Neutrophil (primary cell): ENCODE measurements around the gene GLT8D2.

Experiments used
- H3K27ac ChIP-seq: fragments of 200-600 bp; sonication (generic); 2 replicates; pipeline ENCODE4 v1.5.1; 2016; ENCODE audit warnings: mild to moderate bottlenecking, moderate library complexity
- H3K27me3 ChIP-seq: fragments of 200-600 bp; sonication (generic); 2 replicates; pipeline ENCODE4 v1.6.0; 2016; ENCODE audit warnings: mild to moderate bottlenecking
- H3K36me3 ChIP-seq: fragments of 200-600 bp; sonication (generic); 2 replicates; pipeline ENCODE4 v1.5.1; 2017
- H3K4me1 ChIP-seq, 2 experiments: fragments of 200-600 bp in 1 of 2; sonication (generic) in 1 of 2; 1 replicate in 1 of 2; 2 replicates in 1 of 2; pipeline versions ENCODE4 v1.5.1 to v1.6.1; 2013 to 2016; ENCODE audit warnings: low read depth in 1 of 2, low read length in 1 of 2, mild to moderate bottlenecking in 1 of 2, moderate library complexity in 1 of 2; ENCODE audit not compliant: control insufficient read depth in 1 of 2, insufficient read depth in 1 of 2
- H3K4me3 ChIP-seq, 2 experiments: fragments of 200-600 bp in 1 of 2; sonication (generic) in 1 of 2; 1 replicate in 1 of 2; 2 replicates in 1 of 2; pipeline ENCODE4 v1.5.1; 2013 to 2016; ENCODE audit warnings: low read depth in 1 of 2, low read length in 1 of 2, mild to moderate bottlenecking in 1 of 2, moderate library complexity in 1 of 2
- H3K9me3 ChIP-seq: fragments of 200-600 bp; sonication (generic); 2 replicates; pipeline ENCODE4 v1.5.1; 2016
- TF ChIP-seq, protein P1 (sequence below): fragments of 200-600 bp; sonication (generic); IDR thresholded peaks from 2 replicates; pipeline ENCODE4 v1.5.1; 2016; ENCODE audit warnings: antibody characterized with exemption

Gene GLT8D2

DNA sequence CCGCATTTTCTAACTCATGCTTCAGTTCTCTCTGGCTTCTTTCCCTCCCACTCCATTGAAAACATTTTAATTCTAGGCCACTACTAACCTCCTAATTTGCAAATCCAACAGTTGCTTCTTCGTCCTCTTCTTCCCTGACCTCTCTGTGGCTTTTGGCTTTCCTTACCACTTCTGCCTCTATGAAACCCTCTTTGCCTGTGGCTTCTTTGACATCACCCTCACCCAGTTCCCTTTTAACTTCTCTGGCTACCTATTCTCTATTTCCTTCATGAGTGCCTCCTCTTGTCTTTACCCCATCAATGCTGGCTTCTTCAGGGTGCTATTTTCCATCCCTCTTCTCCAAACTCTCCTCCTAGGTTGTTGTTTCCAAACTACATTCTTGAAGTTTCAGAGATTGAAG is 10.0 kb upstream of the GLT8D2 start:
- Histone ChIP-seq H3K4me3 (no peak overlapping the region), H3K4me1 (peaks cover 10 to 14% of the 10 kb centered on the region in 2 experiments), H3K9me3 (no peaks in the 10 kb centered on the region), H3K27me3 (peaks cover 23% of the 10 kb centered on the region), H3K27ac (no peak overlapping the region), H3K36me3 (no peaks in the 10 kb centered on the region)
- TF ChIP-seq, protein P1, sequence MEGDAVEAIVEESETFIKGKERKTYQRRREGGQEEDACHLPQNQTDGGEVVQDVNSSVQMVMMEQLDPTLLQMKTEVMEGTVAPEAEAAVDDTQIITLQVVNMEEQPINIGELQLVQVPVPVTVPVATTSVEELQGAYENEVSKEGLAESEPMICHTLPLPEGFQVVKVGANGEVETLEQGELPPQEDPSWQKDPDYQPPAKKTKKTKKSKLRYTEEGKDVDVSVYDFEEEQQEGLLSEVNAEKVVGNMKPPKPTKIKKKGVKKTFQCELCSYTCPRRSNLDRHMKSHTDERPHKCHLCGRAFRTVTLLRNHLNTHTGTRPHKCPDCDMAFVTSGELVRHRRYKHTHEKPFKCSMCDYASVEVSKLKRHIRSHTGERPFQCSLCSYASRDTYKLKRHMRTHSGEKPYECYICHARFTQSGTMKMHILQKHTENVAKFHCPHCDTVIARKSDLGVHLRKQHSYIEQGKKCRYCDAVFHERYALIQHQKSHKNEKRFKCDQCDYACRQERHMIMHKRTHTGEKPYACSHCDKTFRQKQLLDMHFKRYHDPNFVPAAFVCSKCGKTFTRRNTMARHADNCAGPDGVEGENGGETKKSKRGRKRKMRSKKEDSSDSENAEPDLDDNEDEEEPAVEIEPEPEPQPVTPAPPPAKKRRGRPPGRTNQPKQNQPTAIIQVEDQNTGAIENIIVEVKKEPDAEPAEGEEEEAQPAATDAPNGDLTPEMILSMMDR = no peak

DNA sequence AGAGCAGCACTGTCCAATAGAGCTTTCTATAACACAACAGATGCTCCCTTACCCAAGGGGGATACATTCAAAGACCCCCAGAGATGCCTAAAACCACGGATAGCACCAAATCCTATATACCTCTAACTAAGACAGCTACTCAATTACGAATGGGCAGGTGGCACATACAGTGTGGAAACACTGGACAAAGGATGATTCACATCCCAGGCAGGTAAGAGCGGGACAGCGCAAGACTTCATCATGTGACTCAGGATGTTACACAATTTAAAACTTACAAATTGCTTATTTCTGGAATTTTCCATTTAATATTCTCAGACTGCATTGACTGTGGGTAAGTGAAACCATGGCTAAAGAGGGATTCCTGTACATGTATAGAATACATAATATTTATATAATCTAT is 8.8 kb upstream of the GLT8D2 start:
- peaks cover 26% of the 10 kb centered on the region for H3K27me3 ChIP-seq
- H3K4me1 ChIP-seq = peaks cover 4 to 5% of the 10 kb centered on the region in 2 experiments
- no peak overlapping the region for H3K27ac ChIP-seq
- no peak overlapping the region for H3K4me3 ChIP-seq
- H3K36me3 ChIP-seq = no peaks in the 10 kb centered on the region
- H3K9me3 ChIP-seq = no peaks in the 10 kb centered on the region
- TF ChIP-seq, protein P1 = no peak

DNA sequence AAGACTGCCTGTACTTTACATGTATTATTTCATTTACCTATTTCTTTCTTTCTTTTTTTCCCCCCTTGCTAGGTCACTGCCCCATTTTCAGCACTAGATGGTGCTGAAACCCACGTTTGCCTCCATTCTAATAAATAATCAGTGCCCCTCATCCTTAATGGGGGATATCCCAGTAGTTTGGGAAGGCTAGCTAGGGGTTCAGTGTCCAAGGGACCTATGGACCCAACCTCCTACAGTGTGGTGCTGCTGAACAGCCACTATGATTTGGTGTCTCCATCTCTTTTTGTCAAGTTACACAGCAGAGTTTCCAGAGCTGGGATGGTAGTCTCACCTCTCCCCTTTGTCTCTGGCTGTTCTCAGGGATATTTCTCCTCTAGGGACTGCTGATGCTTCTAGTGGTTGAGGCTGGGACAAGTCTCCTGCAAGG is 7.8 kb upstream of the GLT8D2 start:
- no peak overlapping the region for H3K4me3 ChIP-seq
- H3K27ac ChIP-seq = no peak overlapping the region
- H3K36me3 ChIP-seq = no peaks in the 10 kb centered on the region
- no peaks in the 10 kb centered on the region for H3K4me1 ChIP-seq
- TF ChIP-seq, protein P1 = no peak
- peaks cover 34% of the 10 kb centered on the region for H3K27me3 ChIP-seq
- H3K9me3 ChIP-seq = no peaks in the 10 kb centered on the region

DNA sequence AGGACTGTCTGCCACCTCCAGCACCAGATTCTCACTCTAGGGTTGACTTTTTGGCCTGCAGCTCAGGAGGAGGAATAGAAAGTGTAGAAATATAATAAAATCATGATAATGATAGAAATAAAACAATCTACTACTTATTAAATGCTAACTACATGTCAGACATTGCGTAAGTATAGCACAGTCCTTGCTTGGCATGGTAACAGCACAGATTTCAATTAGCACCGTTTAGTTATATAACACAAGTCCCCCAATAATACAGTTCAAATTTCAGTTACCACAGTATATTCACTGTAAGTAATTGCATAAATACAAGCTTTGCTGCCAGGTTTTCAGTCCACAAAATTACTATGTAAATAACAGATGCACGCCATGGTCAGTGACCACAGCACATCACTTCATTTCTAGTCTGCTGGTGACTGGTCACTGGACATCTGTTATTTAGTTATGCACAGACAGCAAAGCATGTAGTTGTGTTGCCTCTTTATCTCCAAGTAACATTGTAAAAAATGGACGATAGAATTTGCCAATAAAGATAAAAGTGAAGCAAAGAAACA is 6.5 kb upstream of the GLT8D2 start:
- Histone ChIP-seq H3K4me3 (no peak overlapping the region), H3K27ac (no peak overlapping the region), H3K36me3 (no peaks in the 10 kb centered on the region), H3K27me3 (peaks cover 37% of the 10 kb centered on the region), H3K9me3 (no peaks in the 10 kb centered on the region), H3K4me1 (no peaks in the 10 kb centered on the region)
- TF ChIP-seq, protein P1 = no peak

DNA sequence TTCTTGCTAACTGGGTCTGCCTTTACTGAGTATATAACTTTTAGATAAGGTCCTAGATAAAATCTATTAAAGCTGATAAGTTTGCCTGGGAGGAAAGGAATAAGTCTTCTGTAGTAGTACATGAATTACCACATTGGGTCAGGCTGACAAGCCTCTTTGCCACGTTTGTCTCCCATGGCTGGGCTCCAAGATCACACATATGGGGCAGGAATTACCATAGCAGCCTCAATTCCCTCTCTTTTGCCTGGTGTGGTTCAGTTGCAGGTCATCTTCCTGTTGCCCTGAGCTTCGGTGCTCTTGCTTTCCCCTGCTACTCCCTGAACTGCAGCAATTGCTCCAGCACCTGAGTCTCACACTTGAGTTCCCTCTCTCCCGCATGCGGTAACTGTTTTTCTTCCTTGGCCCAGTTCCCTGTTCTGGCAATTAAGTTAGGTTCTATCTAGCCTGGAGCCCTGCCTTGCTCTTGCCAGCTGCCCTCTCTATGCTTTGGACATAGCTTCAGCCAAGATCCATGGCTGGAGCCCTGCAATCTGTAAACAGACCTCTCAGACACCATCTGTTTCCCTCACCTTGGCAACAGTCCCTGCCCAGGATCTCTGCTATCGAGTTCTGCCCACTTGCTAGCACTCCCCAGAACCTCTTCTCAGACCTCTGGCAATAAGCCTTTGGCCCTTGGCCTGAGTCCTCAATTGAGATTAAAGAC is 5.8 kb upstream of the GLT8D2 start:
- Histone ChIP-seq H3K4me1 (no peaks in the 10 kb centered on the region), H3K4me3 (no peak overlapping the region), H3K9me3 (no peaks in the 10 kb centered on the region), H3K27me3 (peaks cover 37% of the 10 kb centered on the region), H3K27ac (no peak overlapping the region), H3K36me3 (no peaks in the 10 kb centered on the region)
- TF ChIP-seq, protein P1 = no peak
